AML-193 (cell line): ENCODE data around the gene APOBR.
"Not testable (repeated sequence)": the region's sequence is repeated elsewhere in the genome, so short reads cannot be mapped to it uniquely, and the experiment has no call there.

Experiments
- DNase-seq, 2 experiments: peaks; one replicate each; lab custom pipeline; 2025; lab: John Stamatoyannopoulos, UW

The APOBR gene

DNA sequence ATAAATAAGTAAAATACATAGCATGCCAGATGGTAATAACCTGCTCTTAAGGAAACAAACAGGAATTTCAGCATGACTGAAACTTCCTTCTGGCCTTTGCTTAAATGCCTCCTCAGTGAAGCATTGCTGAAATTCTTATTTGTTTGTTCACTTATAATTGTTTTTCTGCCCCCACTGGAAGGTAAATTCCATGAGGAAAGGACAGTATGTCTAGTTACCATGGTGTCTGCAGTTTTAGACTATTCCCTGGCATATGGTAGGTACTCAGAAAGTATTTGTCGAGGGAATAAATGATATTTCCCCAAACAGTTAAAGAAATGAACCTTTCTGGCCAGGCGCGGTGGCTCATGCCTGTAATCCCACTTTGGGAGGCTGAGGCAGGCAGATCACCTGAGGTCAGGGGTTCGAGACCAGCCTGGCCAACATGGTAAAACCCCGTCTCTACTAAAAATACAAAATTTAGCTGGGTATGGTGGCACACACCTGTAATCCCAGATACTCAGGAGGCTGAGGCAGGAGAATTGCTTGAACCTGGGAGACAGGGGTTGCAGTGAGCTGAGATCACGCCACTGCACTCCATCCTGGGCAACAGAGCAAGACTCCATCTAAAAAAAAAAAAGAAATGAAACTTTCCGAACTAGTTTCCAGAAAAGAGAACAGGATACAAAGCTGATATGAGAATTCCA is 32.8 kb downstream of the APOBR start:
- not testable (repeated sequence) for DNase-seq

DNA sequence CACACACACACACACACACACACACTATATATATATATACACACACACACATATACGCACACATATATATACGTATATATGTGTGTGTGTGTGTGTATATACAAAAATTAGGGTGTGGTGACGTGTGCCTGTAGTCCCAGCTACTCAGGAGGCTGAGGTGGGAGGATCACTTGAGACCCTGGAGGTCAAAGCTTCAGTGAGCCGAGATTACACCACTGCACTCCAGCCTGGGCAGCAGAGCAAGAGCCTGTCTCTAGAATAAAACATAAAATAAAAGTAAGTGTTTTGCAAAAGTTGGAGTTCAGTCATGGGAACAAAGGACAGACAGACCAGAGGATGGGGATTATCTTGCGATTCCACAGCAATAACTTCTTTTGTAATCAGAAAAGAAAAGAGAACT is 33.5 kb downstream of the APOBR start:
- DNase-seq = no peak

DNA sequence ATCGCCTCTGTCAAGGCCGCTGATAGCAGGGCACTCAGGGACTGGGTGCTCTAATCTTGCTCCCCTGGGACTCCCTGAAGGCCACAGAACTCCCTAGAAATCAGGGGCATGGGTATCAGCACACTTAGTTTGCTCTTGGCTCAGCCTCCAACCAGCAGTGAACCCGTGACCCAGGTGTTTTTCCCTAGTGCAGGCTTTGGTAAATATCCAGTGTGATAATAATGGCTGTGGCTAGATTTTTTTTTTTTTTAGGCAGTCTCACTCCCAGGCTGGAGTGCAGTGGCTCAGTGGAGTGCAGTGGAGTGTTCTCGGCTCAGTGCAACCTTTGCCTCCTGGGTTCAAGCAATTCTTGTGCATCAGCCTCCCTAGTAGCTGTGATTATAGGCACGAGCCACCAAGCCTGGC is 34.0 kb downstream of the APOBR start:
- DNase-seq = no peak

DNA sequence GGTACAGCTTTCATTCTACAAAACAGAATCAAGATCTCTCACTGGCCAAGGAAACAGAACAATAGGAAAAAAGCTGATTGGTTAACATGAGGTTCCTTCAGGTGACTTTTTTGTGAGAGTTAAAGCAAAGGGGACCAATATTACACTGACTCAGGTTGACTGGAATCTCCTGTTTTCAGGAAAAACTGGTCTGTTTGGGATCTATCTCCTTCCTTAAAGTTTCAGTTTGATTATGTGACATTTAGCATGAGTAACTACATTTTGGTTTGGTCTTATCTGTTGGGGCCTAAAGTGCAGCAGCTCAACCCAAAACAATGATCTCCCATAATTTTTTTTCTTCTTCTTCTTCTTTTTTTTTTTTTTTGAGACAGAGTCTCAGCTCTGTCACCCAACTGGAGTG is 34.7 kb downstream of the APOBR start:
- no peak for DNase-seq

DNA sequence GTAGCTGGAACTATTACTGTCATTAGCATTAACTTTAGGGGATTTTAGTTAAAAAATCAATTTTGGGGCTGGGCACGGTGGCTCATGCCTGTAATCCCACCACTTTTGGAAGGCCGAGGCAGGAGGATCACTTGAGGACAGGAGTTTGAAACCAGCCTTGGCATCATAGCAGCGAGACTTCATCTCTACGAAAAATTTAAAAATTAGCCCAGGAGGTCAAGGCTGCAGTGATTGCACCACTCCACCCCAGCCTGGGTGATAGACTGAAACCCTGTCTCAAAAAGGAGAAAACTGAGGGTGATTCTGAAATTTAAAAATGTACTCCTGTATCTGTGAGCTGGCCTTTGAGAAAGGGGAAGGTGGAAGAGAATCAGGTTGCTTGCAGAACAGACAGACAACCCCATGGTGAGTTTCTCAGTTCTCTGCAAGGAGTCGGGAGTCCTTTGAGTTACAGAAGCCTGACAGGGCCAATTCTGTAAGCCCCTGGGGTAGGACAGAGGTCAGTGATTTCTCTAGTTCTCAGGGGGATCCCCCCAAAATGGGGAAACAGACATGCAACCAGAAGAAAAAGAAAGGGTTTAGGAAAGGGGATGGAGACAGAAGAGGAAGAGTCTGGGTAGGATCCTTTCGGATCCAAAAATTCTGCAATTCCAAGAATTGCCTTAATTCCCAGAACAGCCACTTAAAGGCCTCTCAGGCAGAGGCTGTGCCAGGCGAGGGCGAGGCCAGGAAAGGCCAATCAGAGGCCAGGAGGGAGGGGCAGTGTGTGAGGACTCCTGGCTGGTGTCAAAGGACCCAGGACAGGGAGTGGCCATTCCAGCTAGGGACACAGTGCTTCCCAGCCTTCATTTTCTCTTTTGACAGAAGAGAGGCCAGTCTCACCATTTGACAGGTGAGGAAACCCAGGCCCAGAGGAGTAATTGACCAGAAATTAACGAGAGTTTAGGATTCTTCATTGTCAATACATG is 37.6 kb downstream of the APOBR start:
- no peak for DNase-seq

DNA sequence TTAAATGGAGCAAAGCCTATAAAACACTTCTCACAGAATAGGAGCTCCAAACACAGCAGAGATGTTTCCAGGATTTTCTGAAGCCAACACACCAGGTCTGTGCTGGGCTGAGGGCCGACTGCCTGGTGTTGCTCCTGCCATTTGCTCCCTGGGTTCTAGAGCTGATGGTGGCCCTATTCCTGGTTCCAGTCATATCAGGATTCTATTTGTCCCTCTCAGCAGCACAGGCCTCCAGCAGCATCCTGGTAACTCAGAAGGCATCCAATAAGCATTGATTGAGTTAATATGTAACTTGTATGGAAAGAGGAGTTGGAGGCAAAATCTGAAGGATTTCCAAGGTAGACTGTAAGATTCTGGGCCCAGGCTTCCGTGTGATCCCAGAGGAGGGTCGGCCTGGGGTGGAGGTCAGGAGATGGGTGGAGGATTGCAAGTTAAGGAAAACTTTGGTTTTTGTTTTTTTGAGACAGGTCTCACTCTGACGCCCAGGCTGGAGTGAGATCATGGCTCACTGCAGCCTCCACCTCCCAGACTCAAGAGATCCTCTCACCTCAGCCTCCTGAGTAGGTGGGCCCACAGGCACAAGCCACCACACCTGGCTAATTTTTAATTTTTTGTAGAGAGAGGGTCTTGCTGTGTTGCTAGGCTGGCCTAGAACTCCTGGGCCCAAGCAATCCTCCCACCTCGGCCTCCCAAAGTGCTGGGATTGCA is 38.7 kb downstream of the APOBR start:
- DNase-seq = no peak

DNA sequence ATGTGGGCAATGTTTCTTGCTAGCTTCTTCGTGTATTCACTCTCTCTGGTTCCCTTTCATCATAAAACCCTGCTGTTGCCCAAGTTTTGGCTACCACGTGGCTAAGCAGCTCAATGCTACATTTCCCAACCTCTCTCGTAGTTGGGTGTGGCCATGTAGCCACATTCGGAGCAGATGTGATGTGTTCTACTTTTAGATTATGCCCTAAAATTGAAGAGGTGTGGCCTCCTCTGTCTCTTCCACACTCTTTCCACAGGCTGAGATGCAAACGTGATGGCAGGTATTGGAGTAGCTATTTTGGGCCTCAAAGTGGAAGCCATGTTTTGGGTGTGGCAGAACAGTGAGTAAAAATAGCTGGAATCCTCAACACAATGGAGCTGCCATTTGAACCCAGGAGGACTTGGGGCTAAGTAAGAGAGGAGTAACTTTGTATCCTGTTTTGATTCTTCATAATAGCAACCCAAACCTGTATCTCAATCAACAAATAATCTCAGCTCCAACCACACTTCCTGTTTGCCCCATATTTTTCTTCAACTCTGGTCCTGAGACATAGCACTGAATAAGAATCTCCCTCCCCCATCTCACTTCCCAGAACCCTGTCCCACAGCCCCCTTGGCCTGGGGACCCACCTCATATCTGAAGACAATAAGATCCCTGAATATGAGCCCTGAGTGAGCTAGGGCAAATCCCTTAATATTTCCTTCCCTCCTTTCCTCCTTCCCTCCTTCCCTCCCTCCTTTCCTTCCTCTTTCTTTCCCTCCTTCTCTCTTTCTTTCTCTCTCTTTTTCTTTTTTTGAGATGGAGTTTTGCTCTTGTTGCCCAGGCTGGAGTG is 40.3 kb downstream of the APOBR start:
- DNase-seq = peak; percentile 87 to 91

DNA sequence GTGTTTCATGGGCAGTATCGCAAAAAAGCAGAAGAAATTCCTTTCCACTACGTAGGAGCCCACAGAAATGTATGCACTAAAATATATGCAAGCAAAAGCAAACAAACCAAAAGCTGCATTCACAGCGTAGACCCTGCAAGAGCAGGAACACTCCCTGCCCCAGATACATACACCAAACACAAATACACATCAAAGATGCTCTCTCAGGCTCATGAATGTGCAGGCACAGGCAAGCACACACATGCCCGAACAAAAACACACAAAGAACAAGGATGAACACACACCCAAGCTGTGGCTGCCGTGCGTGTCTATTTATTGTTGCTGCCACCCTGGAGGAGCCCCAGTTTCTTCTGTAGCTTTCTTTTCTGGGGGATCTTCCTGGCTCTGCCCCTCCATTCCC is 42.6 kb downstream of the APOBR start:
- DNase-seq = no peak

DNA sequence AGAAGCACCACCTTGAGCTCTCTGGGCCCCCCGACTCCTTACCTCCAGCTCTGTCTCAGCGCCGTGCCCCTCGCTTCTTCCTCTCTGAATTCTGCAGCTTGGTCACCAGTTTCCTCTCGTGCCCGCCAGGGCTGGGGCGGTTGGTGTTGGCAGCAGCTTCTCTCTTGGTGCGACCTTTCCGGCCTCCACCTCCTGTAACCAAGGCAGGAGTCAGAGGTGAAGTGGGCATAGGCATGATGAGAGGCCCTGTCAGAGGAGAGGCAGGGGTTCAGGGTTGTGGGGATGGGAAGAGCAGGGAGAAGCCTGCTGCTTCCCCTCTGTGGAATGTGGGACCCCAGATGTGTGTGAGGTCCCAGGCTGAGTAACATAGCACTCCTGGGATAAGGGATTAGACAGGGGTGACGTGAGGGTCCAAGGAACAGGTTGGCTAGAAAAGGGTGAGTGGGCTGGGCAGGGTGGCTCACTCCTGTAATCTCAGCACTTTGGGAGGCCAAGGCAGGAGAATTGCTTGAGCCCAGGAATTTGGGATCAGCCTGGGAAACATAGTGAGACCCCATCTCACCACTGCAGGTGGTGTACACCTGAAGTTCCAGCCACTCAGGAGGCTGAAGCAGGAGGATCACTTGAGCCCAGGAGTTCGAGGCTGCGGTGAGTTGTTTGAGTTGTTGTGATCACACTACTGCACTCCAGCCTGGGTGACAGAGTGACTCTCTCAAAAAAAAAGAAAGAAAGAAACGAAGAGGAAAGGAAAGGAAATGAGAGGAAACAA is 43.7 kb downstream of the APOBR start:
- no peak for DNase-seq

DNA sequence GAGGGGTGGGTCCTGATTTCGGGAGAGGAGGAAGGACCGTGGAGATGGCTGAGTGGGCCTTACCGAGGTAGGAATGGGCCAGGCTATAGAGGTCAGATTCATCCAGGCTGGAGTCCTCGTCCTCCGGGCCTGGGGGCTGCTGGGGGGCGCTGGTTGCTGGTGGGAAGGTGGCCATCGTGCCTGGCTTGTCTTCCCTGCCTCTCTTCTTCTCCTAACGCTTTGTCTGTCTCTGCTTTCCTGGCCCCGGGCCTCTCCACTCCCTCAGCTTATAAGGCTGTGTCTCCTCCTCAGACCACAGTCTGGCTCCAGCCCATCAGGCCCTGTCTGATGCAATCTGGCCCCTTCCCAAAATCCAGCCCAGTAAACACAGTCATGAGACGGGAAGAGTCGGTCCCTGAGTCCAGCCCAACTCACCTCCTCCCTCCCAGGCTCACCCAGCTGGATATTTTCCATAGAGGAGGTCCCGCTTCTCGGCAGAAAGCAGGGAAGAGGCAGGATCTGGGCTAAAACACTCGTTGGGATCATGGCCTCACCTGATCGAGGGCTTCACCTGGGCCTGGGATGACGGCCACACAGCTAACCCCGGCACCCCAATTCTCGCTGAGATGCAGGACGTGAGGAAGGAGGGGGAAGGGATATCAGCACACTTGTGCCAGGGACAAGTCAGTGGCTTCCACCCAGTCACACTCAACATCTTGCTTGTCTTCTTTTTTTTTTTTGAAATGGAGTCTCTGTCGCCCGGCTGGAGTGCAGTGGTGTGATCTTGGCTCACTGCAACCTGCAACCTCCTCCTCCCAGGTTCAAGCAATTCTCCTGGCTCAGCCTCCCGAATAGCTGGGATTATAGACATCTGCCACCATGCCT is 44.5 kb downstream of the APOBR start, which contains the start of gene NUPR1:
NUPR1 (minus strand) TSS at position 242 of the 864 bp plus-strand sequence; CDS start at position 175, 67 bp downstream.
- no peak for DNase-seq

DNA sequence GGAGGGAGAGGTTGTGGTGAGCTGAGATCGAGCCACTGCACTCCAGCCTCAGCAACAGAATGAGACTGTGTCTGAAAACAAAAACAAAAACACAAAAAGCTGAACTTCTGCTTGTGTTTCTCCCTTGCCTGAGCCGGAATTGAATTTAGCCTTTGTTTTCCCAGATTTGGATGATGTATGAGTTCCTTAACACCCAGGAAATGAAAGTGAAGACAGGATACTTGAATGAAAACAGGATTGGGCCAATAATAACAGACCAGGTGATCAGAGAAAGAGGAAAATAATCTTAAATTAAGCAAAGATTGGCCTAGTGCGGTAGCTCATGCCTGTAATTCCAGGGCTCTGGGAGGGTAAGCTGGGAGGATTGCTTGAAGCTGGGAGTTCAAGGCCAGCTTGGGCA is 45.9 kb downstream of the APOBR start:
- DNase-seq = no peak

DNA sequence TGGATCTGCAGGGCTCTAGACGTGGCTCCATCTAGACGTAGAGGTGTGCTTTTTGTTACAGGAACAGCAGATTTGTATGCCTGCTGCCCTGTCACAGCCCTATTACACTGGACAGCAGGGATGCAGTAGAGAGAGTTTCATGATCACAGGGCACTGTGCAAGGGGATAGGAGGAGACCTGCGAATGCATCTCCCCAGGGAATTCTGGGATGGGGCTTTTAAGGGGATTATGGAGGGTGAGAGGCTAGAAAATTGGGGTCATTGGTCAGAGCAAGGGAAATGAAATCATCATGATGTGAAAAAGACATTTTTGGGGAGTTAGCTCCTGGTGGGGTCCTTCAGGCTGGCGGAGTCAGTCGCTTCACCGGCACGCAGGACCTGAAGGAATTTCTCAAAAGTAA is 48.2 kb downstream of the APOBR start:
- no peak for DNase-seq

DNA sequence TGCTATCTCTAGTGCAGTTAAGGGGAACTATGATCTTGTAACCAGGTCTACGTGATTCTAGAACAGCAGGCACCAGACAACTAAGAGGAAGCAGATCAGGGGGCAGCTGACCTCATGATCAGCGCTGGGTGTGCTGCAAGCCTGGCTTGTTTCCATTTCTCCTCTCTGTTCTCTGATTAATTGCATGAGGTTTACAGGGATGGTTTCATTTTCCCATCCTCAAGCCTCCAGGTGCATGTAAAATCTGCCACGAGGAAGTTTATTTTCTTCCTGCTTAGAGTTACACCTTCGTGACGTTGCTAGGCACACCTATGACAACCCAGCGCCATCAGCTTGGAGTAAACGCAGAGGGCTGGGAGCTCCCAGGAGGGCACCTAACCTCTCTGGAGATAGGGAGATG is 48.6 kb downstream of the APOBR start:
- DNase-seq = peak; percentile 87 to 93

DNA sequence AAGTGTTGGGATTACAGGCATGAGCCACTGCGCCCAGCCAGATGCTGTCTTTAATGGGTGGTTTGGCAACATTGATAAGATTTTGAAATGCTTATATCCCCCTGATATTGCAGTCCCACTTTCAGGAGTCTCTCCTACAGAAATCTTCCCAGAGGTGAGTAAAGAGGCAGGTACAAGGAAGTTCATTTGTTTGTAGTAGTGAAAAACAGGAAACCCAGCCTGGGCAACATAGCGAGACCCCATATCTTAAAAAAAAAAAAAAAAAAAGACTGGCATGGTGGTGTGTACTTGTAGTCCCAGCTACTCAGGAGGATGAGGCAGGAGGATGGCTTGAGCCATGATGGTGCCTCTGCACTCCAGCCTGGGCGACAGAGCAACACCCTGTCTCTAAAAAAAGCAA is 50.6 kb downstream of the APOBR start:
- no peak for DNase-seq

DNA sequence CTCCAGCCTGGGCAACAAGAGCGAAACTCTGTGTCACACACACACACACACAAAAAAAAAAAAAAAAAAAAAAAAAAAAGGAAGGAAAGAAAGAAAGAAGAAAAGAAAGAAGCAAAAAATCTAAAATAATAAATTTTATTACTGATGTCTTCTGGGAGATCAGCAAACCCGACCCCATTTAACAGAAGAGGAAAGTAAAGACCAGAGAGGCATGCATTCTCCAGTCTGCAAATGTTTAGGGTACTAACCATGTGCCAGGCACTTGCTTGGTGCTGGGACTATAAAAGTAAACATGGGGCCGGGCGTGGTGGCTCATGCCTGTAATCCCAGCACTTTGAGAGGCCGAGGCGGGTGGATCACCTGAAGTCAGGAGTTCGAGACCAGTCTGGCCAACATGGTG is 51.5 kb downstream of the APOBR start:
- not testable (repeated sequence) for DNase-seq

DNA sequence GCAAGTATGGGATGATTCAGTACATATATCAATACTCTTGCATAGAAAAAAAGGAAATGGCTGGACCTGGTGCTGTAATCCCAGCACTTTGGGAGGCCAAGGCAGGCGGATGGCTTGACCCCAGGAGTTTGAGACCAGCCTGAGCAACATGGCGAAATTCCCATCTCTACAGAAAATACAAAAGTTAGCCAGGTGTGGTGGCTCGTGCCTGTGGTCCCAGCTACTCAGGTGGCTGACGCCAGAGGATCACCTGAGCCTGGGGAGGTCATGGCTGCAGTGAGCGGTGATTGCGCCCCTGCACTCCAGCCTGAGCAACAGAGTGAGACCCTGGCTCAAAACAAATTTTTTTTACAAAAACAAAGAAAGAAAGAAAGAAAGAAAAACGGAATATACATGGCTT is 52.2 kb downstream of the APOBR start:
- no peak for DNase-seq

DNA sequence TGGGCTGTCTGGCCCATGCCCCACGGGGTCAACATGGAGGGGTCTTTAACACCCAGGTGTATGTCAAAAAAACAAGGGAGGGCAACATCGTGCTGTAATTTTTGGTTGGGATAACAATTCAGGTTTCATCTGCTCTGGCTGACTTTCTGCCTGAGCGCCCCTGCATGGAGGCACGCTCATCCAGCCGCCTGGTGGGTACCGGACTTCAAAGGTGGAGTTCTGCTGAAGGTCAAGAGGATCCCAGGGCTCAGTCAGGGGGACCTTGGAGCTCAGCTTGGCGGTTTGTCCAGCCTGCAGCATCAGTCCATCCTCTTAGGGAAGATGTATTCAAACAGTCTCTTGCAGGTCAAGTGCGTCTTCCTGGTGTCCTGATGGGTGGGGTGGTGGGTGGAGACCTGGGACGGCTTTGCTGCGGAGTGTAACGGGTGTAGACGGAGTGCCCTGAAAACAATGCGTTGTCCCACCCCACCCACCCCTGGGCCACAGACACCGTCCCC is 53.9 kb downstream of the APOBR start:
- DNase-seq = no peak
